RCC 7860 (cell line): Measurements from ENCODE around the gene APEH.

Source experiments
- DNase-seq: peaks from one replicate; pipeline ENCODE4 v3.0.0-alpha.2; 2015; ENCODE audit warnings: low spot score
- FAIRE-seq: peaks from 2 replicates; lab custom pipeline; 2012; peaks lifted over from hg19 to GRCh38; lab: Jason Lieb, UNC

The APEH gene

GRCh38 chr3:49673715-49674496, at the start of gene APEH:
APEH (plus strand) TSS chr3:49674351; CDS start chr3:49674402, 51 bp downstream.
- FAIRE-seq (peak; percentile 67), DNase-seq (peak; percentile 89)

GRCh38 chr3:49625071-49625470, 49.1 kb upstream of the APEH start:
- no peak for DNase-seq
- FAIRE-seq = no peak

- DNase-seq = no peak
- no peak for FAIRE-seq
These were observed 48.0 kb upstream of the APEH start for GRCh38 chr3:49626101-49626581.

- DNase-seq (no peak), FAIRE-seq (no peak)
These were observed 47.4 kb upstream of the APEH start for GRCh38 chr3:49626796-49627195.

GRCh38 chr3:49627634-49628033, 46.5 kb upstream of the APEH start:
- no peak for DNase-seq
- no peak for FAIRE-seq

GRCh38 chr3:49628249-49628648, 45.9 kb upstream of the APEH start:
- DNase-seq (no peak), FAIRE-seq (no peak)

GRCh38 chr3:49629451-49629850, 44.7 kb upstream of the APEH start:
- FAIRE-seq = no peak

GRCh38 chr3:49629866-49630265, 44.3 kb upstream of the APEH start:
- DNase-seq = no peak

More at GRCh38 chr3:49629451-49629850, 44.7 kb upstream of the APEH start:
- no peak for DNase-seq

GRCh38 chr3:49630784-49631183, 43.4 kb upstream of the APEH start:
- DNase-seq = no peak
- FAIRE-seq = no peak

More at GRCh38 chr3:49629866-49630265, 44.3 kb upstream of the APEH start:
- FAIRE-seq = no peak

- no peak for FAIRE-seq
These were observed 39.4 kb upstream of the APEH start for GRCh38 chr3:49634736-49635135.

GRCh38 chr3:49636883-49637609, 37.1 kb upstream of the APEH start:
- FAIRE-seq (no peak), DNase-seq (no peak)

More at GRCh38 chr3:49634736-49635135, 39.4 kb upstream of the APEH start:
- no peak for DNase-seq

GRCh38 chr3:49638445-49638844, 35.7 kb upstream of the APEH start:
- DNase-seq (peak; percentile 36), FAIRE-seq (no peak)

GRCh38 chr3:49639551-49639950, 34.6 kb upstream of the APEH start:
- FAIRE-seq = no peak
- DNase-seq = no peak

- FAIRE-seq = no peak
These were observed 32.9 kb upstream of the APEH start for GRCh38 chr3:49641292-49641691.

GRCh38 chr3:49641921-49642707, 32.0 kb upstream of the APEH start:
- FAIRE-seq = no peak

More at GRCh38 chr3:49641292-49641691, 32.9 kb upstream of the APEH start:
- DNase-seq = no peak

GRCh38 chr3:49642708-49643145, 31.4 kb upstream of the APEH start:
- DNase-seq (no peak), FAIRE-seq (no peak)

More at GRCh38 chr3:49641921-49642707, 32.0 kb upstream of the APEH start:
- DNase-seq = no peak

GRCh38 chr3:49644684-49645083, 29.5 kb upstream of the APEH start:
- DNase-seq (no peak), FAIRE-seq (no peak)

- no peak for DNase-seq
- FAIRE-seq = no peak
These were observed 27.9 kb upstream of the APEH start for GRCh38 chr3:49646236-49646635.

- DNase-seq (no peak), FAIRE-seq (no peak)
These were observed 26.4 kb upstream of the APEH start for GRCh38 chr3:49647741-49648140.

GRCh38 chr3:49648354-49649019, 25.7 kb upstream of the APEH start:
- DNase-seq (no peak), FAIRE-seq (no peak)
